ENCODE data around the gene RTP1. TPM values are rescaled to one million over a fixed set of nuclear protein-coding genes. Genes with fewer than 3 reads are reported as not detected.

The RTP1 gene
- total and polyA plus RNA-seq, 2 experiments from 2014 or later = 4.4 to 6.3 TPM

DNA sequence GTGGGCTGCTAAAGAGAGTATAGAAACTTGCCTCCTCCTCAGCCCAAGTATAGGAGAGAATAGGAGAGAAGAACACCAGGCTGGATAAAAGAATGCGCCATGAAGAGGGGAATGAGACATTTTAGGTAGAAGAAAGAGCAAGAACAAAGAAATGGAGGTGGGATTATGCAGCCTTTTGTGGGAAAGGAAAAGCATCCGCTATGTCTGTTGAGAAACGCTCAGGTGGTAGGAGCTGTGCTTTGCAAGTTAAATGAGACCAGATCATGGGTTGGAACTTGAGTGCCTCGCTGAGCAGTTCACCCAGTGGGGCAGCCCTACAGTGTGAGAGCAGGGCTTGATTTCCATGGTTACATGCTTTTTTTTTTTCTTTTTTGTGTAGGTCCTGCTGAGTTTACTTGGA, 11.5 kb upstream of the RTP1 start:
- Histone ChIP-seq H3K36me3 (ENCODE audit: insufficient read depth) (no peaks in the 10 kb centered on the region), H4K20me1 (replicated peaks; ENCODE audit: insufficient read depth) (no peaks in the 10 kb centered on the region), H3K4me2 (peak overlapping the region; percentile 45), H3K79me2 (replicated peaks; ENCODE audit: insufficient read depth) (peaks cover 4% of the 10 kb centered on the region; the same call in 1 of the 2 replicates), H3K27ac (ENCODE audit: low read depth) (peak overlapping the region; percentile 99), H3F3A (replicated peaks; ENCODE audit: low read depth) (peaks cover 9% of the 10 kb centered on the region), H3K4me3 (peak overlapping the region; percentile 23), H3K27me3 (ENCODE audit: insufficient read depth) (no peaks in the 10 kb centered on the region), H3K9me2 (ENCODE audit: insufficient read depth) (peaks cover 31% of the 10 kb centered on the region), H3K4me1 (ENCODE audit: insufficient read depth) (peaks cover 56% of the 10 kb centered on the region), H2AFZ (no peak overlapping the region)
- peak; percentile 64 for TF ChIP-seq NANOG (IDR thresholded peaks at IDR 0.05; ENCODE audit: borderline replicate concordance)
- no peak for TF ChIP-seq ZNF331 (CRISPR knock-in tag; IDR thresholded peaks at IDR 0.05; ENCODE audit: low read depth)
- TF ChIP-seq, protein P1, sequence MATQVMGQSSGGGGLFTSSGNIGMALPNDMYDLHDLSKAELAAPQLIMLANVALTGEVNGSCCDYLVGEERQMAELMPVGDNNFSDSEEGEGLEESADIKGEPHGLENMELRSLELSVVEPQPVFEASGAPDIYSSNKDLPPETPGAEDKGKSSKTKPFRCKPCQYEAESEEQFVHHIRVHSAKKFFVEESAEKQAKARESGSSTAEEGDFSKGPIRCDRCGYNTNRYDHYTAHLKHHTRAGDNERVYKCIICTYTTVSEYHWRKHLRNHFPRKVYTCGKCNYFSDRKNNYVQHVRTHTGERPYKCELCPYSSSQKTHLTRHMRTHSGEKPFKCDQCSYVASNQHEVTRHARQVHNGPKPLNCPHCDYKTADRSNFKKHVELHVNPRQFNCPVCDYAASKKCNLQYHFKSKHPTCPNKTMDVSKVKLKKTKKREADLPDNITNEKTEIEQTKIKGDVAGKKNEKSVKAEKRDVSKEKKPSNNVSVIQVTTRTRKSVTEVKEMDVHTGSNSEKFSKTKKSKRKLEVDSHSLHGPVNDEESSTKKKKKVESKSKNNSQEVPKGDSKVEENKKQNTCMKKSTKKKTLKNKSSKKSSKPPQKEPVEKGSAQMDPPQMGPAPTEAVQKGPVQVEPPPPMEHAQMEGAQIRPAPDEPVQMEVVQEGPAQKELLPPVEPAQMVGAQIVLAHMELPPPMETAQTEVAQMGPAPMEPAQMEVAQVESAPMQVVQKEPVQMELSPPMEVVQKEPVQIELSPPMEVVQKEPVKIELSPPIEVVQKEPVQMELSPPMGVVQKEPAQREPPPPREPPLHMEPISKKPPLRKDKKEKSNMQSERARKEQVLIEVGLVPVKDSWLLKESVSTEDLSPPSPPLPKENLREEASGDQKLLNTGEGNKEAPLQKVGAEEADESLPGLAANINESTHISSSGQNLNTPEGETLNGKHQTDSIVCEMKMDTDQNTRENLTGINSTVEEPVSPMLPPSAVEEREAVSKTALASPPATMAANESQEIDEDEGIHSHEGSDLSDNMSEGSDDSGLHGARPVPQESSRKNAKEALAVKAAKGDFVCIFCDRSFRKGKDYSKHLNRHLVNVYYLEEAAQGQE (IDR thresholded peaks at IDR 0.05; ENCODE audit: unreplicated experiment) = no peak
- no peak for TF ChIP-seq STAT1 (IDR thresholded peaks at IDR 0.05; ENCODE audit: unreplicated experiment)
- no peak for TF ChIP-seq ZNF114 (CRISPR knock-in tag; IDR thresholded peaks at IDR 0.05)
- TF ChIP-seq CREB1 (CRISPR knock-in tag; IDR thresholded peaks at IDR 0.05; ENCODE audit: low read depth) = no peak
- no peak for TF ChIP-seq JUNB (IDR thresholded peaks at IDR 0.05; ENCODE audit: unreplicated experiment)
- no peak for TF ChIP-seq EZH2phosphoT487 (IDR thresholded peaks at IDR 0.05; ENCODE audit: unreplicated experiment)
- no peak for TF ChIP-seq EZH2 (IDR thresholded peaks at IDR 0.05; ENCODE audit: low read depth, unreplicated experiment)
- TF ChIP-seq POLR2AphosphoS5 (IDR thresholded peaks at IDR 0.05; ENCODE audit: low read depth) = peak; percentile 75
- TF ChIP-seq ETS1 (IDR thresholded peaks at IDR 0.05) = no peak; the same call in 1 of the 2 replicates
- no peak for TF ChIP-seq CTCF (conservative IDR thresholded peaks at IDR 0.05; ENCODE audit: low read depth in 2 of 2)
- peak; percentile 89 for TF ChIP-seq ZNF462 (CRISPR knock-in tag; IDR thresholded peaks at IDR 0.05)
- DNase-seq (ENCODE audit: low spot score) (peak; percentile 94), ATAC-seq (peak; percentile 93)
- Mint-ChIP-seq H3K4me1 (peaks cover 58% of the 10 kb centered on the region), H3K36me3 (ENCODE audit: low read depth) (no peaks in the 10 kb centered on the region; the same call in 2 of the 3 replicates), H3K27ac (peak overlapping the region; percentile 9), H3K4me3 (peak overlapping the region; percentile 8; the same call in 1 of the 3 replicates), H3K27me3 (ENCODE audit: insufficient read depth, low read depth, poor library complexity) (peaks cover 5% of the 10 kb centered on the region), H3K9me3 (no peaks in the 10 kb centered on the region)
